Measurements from ENCODE around the gene CDC42BPB. TPM values are rescaled to one million over a fixed set of nuclear protein-coding genes. Genes with fewer than 3 reads are reported as not detected.

CDC42BPB gene
- total and polyA plus RNA-seq, 2 of the 13 experiments (the other 11 are each of a cell fraction or from before 2014, with no cell fraction given), result 19.7 to 32.3 TPM

DNA sequence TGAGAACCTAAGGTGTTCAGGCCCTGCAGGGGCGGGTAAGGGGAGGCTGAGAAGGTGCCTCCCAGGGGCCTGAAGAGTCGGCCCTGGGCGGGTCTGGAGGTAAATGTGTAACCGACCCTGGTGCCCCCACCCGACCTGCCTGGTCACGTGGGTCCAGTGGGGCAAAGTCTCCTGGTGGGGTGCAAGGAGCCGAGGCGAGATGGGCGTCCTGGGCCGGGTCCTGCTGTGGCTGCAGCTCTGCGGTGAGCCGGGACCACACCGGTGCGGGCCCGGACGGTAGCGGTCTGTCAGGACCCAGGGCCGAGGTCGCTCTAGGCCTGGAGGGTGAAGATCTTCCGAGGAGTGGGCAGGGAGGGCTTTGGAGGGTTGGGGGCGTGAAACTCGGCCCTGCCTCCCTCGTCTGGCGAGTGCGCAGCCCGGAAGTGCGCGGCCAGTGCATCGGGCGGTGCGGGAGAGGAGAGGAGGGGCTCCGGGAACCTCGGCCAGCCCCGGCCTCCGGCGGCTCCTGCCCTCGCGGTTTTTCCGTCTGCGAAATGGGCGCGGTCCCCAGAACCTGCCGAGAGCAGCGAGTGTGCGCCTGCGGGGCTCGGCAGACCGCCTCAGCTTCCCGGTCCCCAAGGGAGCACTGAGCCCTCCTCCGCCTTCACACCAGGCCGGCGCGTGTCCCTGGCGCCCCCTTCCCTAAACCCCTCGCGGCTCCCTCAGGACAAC is 134.7 kb downstream of the CDC42BPB start, which contains the start of gene AMN (continued):
- TF ChIP-seq, protein P1, sequence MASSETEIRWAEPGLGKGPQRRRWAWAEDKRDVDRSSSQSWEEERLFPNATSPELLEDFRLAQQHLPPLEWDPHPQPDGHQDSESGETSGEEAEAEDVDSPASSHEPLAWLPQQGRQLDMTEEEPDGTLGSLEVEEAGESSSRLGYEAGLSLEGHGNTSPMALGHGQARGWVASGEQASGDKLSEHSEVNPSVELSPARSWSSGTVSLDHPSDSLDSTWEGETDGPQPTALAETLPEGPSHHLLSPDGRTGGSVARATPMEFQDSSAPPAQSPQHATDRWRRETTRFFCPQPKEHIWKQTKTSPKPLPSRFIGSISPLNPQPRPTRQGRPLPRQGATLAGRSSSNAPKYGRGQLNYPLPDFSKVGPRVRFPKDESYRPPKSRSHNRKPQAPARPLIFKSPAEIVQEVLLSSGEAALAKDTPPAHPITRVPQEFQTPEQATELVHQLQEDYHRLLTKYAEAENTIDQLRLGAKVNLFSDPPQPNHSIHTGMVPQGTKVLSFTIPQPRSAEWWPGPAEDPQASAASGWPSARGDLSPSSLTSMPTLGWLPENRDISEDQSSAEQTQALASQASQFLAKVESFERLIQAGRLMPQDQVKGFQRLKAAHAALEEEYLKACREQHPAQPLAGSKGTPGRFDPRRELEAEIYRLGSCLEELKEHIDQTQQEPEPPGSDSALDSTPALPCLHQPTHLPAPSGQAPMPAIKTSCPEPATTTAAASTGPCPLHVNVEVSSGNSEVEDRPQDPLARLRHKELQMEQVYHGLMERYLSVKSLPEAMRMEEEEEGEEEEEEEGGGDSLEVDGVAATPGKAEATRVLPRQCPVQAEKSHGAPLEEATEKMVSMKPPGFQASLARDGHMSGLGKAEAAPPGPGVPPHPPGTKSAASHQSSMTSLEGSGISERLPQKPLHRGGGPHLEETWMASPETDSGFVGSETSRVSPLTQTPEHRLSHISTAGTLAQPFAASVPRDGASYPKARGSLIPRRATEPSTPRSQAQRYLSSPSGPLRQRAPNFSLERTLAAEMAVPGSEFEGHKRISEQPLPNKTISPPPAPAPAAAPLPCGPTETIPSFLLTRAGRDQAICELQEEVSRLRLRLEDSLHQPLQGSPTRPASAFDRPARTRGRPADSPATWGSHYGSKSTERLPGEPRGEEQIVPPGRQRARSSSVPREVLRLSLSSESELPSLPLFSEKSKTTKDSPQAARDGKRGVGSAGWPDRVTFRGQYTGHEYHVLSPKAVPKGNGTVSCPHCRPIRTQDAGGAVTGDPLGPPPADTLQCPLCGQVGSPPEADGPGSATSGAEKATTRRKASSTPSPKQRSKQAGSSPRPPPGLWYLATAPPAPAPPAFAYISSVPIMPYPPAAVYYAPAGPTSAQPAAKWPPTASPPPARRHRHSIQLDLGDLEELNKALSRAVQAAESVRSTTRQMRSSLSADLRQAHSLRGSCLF (CRISPR knock-in tag; IDR thresholded peaks at IDR 0.05; ENCODE audit: borderline replicate concordance), result no peak
- TF ChIP-seq NFYC (CRISPR knock-in tag; IDR thresholded peaks at IDR 0.05) (peak; percentile 30; the same call in 1 of the 2 replicates), CTCF (CRISPR knock-in tag; IDR thresholded peaks at IDR 0.05) (peak; percentile 38), ZNF33B (CRISPR knock-in tag; IDR thresholded peaks at IDR 0.05) (peak; percentile 72; the same call in 1 of the 2 replicates), ZNF280D (CRISPR knock-in tag; IDR thresholded peaks at IDR 0.05) (peak; percentile 32; the same call in 1 of the 2 replicates), HNRNPH1 (optimal IDR thresholded peaks at IDR 0.05; ENCODE audit: low read depth, low read length) (peak; percentile 88), ZNF264 (CRISPR knock-in tag; IDR thresholded peaks at IDR 0.05) (peak; percentile 58), SATB2 (CRISPR knock-in tag; IDR thresholded peaks at IDR 0.05) (no peak), KDM6A (CRISPR knock-in tag; IDR thresholded peaks at IDR 0.05; ENCODE audit: low read depth) (peak; percentile 60), ZBTB1 (CRISPR knock-in tag; IDR thresholded peaks at IDR 0.05; ENCODE audit: borderline replicate concordance) (no peak), NR2F6 (IDR thresholded peaks at IDR 0.05) (no peak), NR2F6 (CRISPR knock-in tag; IDR thresholded peaks at IDR 0.05) (peak; percentile 72), E2F1 (CRISPR knock-in tag; IDR thresholded peaks at IDR 0.05) (no peak; the same call in 1 of the 2 replicates), ZNF564 (CRISPR knock-in tag; IDR thresholded peaks at IDR 0.05) (no peak), ARID2 (CRISPR knock-in tag; IDR thresholded peaks at IDR 0.05; ENCODE audit: borderline replicate concordance) (no peak), MBD4 (IDR thresholded peaks at IDR 0.05; ENCODE audit: borderline replicate concordance, low read length) (no peak), KDM3A (CRISPR knock-in tag; IDR thresholded peaks at IDR 0.05; ENCODE audit: low read depth) (peak; percentile 91; the same call in 1 of the 2 replicates)
- TF ChIP-seq, protein P2, sequence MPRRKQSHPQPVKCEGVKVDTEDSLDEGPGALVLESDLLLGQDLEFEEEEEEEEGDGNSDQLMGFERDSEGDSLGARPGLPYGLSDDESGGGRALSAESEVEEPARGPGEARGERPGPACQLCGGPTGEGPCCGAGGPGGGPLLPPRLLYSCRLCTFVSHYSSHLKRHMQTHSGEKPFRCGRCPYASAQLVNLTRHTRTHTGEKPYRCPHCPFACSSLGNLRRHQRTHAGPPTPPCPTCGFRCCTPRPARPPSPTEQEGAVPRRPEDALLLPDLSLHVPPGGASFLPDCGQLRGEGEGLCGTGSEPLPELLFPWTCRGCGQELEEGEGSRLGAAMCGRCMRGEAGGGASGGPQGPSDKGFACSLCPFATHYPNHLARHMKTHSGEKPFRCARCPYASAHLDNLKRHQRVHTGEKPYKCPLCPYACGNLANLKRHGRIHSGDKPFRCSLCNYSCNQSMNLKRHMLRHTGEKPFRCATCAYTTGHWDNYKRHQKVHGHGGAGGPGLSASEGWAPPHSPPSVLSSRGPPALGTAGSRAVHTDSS (CRISPR knock-in tag; conservative IDR thresholded peaks at IDR 0.05), result no peak
